Fibroblast of peridontal ligament (primary cell): ENCODE measurements around the gene POPDC2.
"Not testable (repeated sequence)": the region's sequence is repeated elsewhere in the genome, so short reads cannot be mapped to it uniquely, and the experiment has no call there.

ENCODE experiments used
- DNase-seq: peaks from one replicate; pipeline ENCODE4 v3.0.0-alpha.2; 2010; ENCODE audit errors: extremely low read depth

The POPDC2 gene, protein sequence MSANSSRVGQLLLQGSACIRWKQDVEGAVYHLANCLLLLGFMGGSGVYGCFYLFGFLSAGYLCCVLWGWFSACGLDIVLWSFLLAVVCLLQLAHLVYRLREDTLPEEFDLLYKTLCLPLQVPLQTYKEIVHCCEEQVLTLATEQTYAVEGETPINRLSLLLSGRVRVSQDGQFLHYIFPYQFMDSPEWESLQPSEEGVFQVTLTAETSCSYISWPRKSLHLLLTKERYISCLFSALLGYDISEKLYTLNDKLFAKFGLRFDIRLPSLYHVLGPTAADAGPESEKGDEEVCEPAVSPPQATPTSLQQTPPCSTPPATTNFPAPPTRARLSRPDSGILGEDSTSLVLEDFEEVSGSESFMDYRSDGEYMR

DNA sequence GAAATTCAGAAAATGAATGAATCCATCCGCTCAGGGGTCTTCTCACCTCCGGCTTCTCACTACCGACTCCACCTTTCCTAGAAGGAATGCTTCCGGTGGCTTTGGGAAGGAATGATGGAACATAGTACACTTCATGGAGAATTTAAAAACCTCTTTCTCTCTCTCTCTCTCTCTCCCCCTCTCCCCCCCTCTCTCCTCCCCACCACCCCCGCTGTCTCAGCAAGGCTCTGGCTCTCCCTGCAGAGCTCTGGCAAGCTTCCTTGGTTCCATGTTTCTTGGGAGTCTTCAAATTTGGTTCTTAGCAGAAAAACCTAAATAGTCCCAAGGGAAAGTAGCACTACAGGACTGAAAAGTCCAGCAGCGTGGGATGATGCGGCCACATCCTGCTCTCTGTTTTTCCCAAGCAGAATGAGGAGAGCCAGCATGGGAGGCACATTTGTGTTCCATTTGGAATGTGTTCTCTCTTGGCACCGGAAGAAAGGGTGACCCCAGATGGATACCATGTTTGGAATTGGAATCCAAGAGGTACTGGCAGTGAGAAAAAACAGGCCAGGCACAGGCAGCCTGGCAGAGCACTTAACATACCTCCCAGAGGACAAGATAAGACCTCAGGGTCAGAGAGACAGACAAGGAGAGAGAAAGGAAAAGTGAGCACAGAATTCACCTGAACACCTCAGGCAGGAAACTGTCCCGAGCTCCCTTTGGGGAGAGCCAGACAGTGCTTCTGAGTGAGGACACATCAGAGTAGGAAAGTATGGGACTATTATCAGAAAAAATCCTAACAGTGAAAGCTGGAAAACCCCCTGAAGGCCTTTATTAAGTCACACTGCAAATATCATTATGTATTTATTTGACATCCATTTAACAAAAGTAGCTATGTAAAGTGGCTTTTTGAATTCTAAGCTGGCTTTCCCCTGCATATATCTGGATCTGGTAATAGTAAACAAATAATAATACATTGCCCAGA is at the start of gene POPDC2:
Gene POPDC2, minus strand, starts transcription at position 116 of the 967 bp plus-strand sequence. CDS start 166 bp downstream, outside the sequence.
- no peak for DNase-seq

- DNase-seq = no peak
Measured at GRCh38 chr3:119703820-119704531, 43.6 kb upstream of the POPDC2 start.

DNA sequence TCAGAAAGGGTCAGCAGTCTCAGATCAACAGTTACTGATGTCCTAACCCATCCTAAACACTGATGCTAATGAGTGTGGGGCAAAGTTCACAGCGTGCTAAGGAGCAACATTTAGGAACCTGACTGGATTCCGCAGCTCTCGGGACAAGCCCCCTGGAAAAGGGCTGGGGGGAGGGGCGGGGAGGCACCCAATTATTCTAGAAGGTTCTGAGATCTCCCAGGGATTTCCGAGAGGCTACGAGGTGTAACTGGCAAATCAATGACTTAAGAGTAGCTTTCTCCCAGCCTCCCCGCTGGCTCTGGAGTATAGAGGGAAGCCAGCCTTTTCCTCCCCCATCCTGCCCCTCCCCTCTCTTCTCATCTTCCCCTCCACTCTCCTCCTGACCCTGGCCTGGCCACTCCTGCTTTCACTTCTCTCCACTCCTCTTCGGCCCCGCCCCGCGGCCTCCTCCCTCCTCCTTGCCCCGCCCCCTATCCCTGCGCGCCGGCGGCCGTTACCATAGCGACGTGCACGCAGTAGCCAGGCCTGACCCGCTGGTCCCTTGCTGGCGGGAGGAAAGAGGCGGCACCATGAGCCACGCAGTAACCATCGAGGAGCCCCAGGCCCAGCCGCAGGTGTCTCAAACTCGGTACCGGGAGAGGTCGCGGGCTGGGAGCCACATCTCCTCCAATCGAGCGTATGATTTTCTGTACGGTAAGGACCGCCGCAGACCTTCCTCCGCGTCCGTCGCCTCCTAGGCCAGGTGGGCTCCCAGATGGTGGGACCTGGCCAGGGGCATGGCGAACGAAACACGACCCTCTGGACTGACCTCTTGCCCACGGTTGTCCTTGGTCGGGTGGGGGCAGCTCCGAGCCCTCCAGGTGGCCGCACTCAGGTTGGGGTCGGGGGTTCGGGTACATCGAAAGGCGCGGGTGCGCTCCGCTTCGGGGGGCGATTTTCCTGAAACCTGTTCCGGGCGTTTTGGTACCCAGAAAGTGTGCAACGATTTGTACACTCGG is 42.4 kb upstream of the POPDC2 start, which contains the start of gene CFAP91:
Gene CFAP91, plus strand, starts transcription at position 493 of the 998 bp plus-strand sequence. Its CDS starts 77 bp downstream, at position 570.
- DNase-seq = peak; percentile 82

DNA sequence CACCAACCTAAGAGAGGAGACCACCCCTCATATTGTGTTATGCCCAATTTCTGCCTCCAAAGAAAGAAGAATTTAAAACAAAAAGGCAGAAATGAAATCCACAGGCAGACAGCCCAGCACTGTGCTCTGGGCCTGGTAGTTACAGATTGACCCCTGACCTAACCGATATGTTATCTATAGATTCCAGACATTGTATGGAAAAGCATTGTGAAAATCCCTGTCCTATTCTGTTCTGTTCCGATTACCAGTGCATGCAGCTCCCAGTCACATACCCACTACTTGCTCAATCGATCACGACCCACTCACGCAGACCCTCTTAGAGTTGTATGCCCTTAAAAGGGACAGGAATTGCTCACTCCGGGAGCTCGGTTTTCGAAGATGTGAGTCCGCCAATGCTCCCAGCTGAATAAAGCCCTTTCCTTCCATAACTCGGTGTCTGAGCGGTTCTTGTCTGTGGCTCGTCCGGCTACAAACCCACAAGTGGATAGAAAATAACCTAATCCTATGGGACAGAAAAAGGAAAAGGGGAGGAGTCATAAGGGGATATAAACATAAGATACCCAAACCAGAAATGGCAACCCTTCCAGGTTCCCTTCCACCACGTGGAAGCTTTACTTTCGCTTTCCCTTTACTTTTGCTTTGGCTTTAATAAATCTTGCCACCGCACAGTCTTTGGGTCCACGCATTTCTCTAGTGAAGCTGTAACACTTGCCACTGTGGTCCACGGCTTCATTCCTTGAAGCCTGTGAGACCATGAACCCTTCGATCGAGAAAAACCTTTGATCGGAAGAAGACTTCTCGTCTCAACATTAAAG is 40.7 kb upstream of the POPDC2 start:
- no peak for DNase-seq

- no peak for DNase-seq
Measured at GRCh38 chr3:119700269-119700919, 40.0 kb upstream of the POPDC2 start.

DNA sequence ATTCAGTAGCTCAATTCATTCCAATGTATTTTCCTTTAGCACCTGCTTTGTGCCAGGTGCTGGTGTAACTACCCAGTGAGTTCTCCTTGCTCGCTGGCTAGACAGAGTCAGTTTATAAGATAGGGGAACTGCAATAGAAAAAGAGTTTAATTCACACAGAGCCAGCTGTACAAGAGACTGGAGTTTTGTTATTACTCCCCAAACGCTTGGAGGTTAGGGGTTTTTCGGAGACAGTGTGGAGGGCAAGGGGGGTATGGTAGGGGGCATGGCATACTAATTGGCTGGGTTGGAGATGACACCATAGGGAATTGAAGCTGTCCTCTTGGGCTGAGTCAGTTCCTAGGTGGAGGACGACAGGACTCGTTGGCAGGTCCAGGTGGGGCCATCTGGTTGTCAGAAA is 37.0 kb upstream of the POPDC2 start:
- DNase-seq = no peak

DNA sequence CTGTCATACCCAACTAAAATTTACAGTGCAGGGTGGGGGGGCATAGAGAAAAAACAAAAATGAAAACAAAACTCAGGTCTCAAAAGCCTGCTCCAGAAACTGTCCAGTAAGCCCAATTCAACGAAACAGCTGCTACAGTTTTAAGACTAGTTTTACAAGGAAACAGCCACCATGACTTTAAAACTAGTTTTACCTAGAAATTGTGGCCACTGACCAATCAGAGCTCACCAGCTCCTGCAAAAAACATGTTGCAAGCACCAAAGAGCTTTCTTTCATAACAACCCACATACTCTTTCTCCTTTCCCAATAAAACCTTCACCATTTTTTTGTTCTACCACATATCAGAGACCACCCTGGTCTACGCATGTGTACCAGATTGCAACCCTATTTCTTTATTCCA is 35.1 kb upstream of the POPDC2 start:
- DNase-seq = peak; percentile 26

GRCh38 chr3:119690043-119690656 is 29.8 kb upstream of the POPDC2 start:
- peak; percentile 41 for DNase-seq

DNA sequence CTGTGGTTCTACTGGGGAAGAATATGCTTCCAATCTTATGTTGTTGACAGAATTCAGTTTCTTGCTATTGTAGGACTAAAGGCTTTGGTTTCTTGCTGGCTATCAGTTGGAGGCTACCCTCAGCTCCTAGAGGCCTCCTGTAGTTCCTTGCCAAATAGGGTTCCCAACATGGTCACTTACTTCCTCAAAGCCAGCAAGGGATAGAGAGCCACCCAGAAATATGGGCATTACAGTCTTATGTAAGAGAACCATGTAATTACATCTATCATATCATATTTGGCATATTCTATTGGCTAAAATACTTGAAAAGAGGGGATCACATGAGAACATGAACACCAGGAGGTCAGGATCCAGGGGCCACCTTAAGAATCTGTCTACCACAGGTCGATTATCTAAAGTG is 23.0 kb upstream of the POPDC2 start:
- DNase-seq = no peak

DNA sequence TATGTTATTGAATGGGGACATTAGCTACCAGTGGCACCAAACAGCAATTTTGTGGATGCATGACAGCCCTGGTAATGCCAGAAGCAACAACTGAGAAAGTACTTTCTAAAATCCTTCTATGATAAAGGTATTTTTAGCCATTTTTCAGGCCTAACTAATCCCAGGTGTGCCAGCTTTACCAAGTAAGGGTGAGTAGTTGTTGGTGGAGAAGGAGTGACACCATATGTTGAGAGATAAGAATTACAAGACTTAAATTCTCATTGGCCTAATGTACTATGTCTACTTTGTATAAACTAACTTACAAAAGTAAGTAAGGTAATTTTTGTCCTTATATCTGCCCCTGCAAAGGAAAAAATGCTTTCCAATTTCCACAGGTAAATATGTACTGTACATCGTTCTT is 20.9 kb upstream of the POPDC2 start:
- peak; percentile 79 for DNase-seq

DNA sequence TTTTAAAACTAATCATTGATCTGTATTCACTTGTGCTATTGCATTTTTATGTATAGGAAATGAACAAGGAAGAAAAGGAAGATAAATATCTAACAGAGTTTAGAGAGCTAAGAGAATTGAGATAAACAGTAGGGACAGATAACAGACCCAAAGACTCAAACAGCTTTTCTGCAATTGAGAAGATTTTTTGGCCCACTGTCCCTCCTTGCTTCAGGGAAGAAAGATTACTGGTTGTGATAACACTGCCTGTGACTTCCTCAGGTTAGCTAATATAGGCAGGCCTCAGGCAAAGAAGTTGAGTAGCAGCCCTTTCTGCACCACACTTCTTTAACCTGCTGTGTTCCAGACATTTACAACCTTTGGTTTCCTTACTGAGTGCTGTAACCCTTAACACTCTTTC is 19.5 kb upstream of the POPDC2 start:
- DNase-seq = no peak

- not testable (repeated sequence) for DNase-seq
Measured at GRCh38 chr3:119678209-119678608, 17.8 kb upstream of the POPDC2 start.

- no peak for DNase-seq
Measured at GRCh38 chr3:119677641-119677934, 17.2 kb upstream of the POPDC2 start.

DNA sequence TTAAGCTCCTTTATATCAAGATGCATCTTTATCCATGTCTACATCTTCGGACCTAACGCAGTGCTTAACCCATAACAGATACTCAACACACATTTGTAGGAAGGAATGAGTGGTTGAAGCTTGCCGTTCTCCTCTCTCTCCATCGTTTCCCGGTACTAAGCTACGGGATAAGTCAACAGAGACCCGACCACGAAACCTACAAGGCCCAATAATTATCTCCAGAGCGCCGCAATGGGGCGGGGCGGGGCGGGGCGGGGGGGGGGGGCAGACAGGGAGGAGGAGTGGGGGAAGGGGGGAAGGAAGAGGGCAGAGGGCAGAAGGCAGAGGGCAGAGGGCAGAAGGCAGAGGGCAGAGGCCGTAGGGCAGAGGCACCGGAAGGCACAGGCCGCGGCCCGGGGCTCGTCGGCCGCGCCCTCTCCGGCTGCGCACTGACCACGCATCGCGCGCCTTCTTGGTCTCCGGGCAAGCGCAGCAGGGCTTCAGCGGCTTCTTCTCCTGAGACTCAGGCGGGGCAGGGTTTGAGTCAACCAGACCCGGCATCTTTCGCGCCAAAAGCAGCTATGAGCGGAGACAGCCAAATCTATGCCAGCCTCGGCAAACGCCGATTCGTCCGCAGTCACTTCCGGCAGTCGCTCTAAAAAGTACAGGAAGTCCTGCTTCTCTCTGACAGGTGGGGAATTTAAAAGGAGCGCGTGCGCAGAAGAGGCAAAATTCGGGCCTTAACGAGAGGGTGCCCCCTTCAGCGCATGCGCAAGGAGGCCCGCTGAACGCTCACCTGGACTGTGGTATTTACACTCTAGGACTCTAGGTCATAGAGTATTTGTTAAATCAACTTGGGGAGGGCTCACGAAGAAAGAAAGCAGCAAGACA is 16.6 kb upstream of the POPDC2 start, which contains the start of gene COX17:
Gene COX17, minus strand, starts transcription at position 636 of the 870 bp plus-strand sequence. Its CDS starts 96 bp downstream, at position 540.
- peak; percentile 96 for DNase-seq

- DNase-seq = peak; percentile 11
Measured at GRCh38 chr3:119676020-119676419, 15.6 kb upstream of the POPDC2 start.

DNA sequence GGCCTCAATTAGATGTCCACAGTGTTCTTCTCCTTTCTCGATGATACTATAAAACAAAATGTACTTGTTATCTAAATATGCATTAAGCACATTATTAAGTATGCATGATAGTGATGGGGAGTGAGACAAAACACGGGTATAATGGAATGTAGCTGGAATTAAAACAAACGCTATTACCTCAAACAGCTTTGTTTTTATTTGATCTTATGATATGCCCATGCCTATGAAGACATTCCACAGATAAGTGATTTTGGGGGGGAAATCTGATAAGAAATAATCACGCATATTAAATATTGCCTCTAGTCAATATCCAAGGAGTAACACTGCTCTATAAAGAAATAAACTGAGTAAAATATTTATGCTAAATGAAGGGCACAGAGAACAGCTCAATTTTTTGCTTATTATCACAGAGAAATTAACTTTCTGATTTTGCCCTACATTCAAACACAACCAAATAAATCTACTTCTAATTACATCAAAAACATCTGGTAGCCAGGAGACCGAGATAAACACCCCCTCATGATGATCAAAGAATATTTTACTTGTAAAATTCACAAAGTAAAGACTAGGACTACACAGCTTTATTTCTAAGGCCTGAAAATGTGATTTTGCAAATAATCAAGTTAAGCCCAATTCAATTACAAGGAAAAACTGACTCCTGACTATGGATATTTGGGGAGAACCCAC is 14.9 kb upstream of the POPDC2 start:
- no peak for DNase-seq

GRCh38 chr3:119673875-119674274 is 13.5 kb upstream of the POPDC2 start:
- no peak for DNase-seq
